HG02943 (cell line): ENCODE results near the gene SNRNP27.
"Not testable (repeated sequence)": the region's sequence is repeated elsewhere in the genome, so short reads cannot be mapped to it uniquely, and the experiment has no call there.

ENCODE experiments used
- ATAC-seq: cut with Tn5 transposase; IDR thresholded peaks from one replicate; pipeline ENCODE4 v1.9.1; 2021; ENCODE audit warnings: mild to moderate bottlenecking, low read depth, moderate library complexity; ENCODE audit not compliant: unreplicated experiment

SNRNP27 gene

DNA sequence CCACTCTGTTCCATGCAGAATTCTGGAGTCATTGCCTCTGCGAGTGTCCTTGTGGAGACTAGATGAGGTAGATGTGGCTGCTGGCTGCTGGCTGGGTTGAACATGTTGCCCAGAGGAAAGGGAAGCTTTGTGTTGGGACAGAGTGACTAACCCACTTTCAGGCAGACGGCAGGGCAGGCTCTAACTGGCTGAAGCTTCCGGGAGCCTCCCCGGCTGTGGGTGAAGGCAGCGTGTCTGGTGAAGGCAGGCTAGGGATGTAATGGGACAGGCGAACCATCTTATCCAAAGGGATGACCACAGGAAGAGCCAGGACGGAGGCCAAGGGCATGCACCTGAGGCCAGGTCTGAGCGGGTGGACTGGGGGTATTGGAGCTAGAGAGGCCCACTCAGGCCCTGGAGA is 51.7 kb downstream of the SNRNP27 start:
- no peak for ATAC-seq

DNA sequence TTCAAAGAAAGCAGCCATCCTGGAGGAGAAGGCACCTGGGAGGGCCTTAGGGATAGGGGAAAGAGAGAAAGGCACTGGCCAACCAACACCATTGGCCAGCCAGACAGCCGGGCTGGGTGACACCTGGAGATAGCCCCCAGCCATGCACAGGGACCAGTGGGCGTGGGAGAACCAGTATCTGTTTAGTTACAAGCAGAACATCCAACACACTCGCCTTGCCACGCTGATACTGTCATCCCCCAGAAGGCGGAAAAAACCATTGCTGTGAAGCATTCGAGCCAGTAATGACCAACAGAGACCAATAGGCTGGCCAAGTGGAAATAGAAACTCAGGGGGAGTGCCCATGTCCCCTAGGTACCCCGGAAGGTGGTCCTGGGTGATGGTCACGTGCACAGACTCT is 52.2 kb downstream of the SNRNP27 start:
- ATAC-seq, result no peak

DNA sequence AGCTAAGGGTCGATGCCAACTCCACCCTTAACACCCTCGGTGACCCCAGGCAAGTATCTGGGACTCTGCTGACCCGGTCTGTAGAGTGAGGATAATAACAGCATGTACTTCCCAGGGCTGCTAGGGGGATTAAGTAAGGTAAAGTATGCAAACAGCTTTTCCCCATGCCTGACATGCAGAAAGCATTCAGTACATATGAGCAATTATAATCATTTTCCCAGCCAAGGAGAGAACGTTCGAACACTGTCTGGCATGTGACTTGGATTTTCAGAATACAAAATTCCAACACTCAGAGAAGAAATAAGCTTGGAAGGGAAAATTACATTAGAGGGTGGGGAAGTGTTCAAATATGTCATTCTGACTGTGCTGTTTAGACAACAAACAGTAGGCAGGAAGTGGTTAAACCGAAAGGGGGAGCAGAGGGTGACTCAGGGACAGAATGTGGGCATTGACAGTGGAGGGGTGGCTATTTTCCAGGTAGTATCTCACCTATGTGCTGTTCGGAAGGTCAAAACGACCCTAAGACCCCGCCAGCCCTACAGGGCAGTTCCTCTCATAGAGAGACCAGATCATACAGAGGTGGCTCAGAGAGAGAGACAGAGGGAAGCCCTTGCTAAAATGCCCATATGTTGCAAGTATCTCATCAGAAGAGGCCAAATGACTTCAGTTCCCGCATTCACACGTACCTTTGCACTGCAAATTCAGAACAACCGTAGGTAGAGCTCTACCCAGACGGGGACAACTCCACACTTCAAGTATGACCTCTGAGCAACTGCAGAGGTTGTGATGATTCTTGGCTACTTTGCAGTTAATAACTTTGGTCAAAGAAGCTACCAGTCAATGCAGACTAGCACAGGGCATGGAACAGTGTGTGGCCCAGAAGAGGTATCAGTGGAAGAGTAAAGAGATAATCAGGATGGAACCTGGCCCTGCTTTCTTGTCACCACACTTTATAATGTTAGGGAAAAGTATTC is 52.9 kb downstream of the SNRNP27 start:
- peak; percentile 70 for ATAC-seq

DNA sequence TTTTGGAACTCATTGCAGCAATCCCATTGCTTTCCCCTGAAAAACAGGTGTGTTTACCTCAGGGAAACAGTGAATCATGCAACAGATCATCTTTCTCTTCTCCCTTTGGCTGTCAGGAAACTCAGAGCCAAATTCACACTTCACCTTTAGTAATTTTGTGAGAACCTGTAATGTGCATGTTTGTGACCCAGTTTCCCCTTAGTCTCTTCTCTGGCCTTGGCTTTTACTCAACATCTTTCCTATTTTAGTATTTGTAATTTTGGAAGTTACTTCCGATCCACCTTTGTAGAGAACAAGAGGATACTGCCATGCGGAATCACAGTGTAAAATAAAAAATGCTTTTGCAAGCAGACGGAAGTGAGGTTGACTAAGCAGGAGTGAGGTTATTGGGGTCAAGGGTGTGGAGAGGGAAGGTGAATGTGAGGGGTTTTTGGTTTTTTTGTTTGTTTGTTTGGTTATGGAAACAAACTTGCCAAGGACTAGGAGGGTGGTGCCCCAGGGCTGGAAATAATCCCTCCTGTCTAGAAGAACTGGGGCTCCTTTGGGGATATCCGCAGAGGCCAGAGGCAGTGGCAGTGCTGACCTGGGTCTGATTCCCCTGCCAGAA is 53.7 kb downstream of the SNRNP27 start:
- ATAC-seq, result no peak

DNA sequence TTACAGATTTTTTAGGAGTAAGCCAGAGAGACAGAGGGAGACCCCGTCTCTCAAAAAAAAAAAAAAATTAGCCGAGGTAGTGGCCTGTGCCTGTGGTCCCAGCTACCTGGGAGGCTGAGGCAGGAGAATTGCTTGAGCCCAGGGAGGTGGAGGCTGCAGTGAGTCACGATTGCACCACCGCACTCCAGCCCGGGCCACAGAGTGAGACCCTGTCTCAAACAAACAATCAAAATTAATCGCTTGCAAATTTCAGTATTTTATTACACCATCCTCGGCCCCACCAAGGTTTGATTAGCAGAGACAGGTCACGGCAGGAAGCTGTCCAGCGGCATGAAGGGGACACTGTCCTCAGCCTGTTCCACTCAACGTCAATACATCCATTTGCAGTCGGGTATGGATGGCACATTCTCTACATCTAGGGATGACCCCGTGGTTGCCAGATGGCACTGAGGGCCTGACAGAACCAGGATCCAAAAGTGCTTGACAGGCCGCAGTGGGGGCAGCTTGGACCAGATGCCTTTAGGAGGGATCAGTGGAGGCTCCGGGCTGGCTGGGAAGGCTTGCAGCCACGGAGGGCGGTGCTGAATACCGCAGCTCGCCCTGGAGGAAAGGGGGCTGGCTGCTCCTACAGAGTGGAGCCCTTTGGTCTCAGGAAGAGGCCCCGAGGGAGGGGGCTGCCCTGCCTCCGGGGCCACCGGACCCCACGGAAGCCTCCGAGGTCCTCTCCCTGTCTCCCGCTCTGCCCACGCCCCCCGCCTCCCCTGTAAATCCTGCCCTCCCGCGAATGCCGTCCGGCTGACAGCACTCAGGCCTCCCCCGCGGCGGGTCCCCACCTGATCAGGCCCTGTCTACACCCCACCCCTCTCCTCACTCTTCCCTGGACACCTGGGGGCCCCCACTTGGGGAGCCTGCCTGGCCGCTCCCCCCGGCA is 54.5 kb downstream of the SNRNP27 start:
- ATAC-seq, result no peak

DNA sequence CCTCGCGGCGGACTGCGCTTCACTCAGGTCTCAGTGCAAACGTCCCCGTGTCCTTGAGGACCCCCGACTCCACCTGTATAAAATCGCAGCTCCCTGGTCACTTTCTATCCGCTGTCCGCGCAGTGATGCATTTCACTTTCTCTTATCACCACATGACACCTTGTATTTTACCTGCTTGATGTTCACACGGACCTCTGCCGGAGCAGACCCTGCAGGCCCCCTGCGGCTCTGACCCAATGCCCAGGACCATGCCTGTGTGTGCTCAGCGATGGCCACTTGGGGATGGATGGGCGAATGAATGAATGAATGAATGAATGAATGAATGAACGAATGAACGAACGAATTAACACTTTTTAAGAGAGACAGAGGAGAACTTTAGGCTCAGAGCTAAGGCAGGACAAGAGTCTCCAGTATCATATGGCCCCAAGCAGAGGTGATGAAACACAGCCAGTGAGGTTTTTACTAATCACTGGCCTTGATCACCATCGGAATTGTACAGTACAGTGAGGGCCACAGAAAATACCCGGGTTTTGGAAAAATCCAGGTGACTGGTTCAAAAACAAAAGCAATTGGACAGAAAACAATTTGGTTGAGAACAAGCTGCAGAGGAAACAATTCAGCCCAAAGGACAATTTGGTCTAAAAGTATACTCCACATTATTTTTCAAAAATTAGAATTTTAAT is 55.3 kb downstream of the SNRNP27 start:
- no peak for ATAC-seq

DNA sequence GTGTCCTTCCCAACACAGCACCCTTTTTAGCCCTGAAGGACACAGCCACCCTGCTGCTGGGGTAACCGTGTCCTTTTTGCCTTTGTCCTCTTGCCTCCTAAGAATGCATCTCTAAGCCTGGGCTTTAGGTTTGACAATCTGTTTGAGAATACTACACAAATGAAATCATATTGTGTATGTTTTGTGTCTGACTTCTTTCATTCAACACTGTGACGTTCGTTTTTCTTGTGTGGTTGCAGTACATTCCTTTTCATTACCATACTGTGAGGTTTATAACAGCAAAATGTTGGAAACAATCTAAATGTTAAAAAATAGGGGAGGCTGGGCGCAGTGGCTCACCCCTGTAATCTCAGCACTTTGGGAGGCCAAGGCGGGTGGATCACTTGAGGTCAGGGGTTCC is 56.5 kb downstream of the SNRNP27 start:
- no peak for ATAC-seq

DNA sequence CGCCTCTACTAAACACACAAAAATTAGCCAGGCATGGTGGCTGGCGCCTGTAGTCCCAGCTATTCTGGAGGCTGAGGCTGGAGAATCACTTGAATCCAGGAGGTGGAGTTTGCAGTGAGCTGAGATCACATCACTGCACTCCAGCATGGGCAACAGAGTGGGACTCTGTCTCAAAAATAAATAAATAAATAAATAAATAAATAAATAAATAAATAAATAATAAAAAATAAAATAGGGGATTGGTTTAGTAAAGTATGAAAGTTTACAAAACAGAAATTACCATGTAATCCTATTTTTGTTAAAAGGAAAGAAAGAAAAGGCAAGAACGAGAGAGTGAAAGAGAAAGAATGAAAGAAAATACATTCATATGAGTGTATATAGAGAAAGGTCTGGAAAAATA is 56.9 kb downstream of the SNRNP27 start:
- ATAC-seq, result not testable (repeated sequence)

DNA sequence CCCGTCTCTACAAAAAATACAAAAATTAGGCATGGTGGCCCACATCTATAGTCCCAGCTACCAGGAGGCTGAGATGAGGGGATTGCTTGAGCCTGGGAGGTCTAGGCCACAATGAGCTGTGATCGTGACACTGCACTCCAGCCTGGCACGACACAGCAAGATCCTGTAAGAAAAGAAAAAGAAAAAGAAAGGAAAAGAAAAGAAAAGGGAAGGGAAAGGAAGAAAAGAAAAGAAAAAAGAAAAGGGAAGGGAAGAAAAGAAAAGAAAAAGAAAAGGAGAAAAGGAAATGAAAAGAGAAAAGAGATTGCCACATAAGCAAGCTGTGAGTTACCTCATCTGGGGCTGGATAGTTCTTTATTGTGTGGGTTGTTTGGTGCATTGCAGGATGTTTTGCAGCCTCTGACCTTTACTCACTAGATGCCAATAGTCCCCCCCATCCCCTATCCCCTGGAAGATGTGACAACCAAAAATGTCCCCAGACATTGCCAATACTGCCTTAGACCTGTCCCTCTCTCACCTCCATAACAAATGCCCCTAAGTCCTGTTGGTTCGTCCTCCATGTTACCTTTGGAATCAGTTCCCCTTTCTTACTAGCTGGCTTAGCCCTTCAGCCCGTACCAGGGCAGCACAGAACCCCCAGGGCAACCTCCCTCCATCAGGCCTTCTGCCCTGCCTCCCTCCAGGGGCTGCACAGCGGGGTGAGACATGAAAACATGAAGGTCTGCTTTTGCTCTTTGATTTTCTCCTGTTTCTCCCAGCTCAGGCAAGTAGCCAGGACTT is 58.8 kb downstream of the SNRNP27 start:
- no peak for ATAC-seq

DNA sequence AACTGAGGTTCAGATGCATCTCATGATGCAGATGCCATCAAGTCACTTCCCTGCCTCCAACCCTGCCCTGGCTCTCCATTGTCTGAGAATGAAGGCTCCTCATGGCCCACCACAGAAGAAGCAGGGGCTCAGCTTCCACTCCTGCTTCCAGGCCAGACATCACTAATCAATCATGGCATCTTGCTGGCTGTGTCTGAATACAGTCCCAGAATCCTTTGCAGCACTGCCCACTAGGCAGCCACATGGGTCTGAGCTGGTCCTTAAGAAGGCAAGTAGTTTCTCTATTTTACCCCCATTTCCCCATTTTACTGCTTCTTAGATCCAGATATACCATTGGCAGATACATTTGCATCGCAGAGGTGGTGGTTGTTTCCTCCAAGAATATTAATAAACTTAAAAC is 60.3 kb downstream of the SNRNP27 start:
- ATAC-seq, result no peak
